Kidney epithelial cell (primary cell): ENCODE data around the gene XRRA1. TPM values are rescaled to one million over a fixed set of nuclear protein-coding genes. Genes with fewer than 3 reads are reported as not detected.
"Not testable (repeated sequence)": the region's sequence is repeated elsewhere in the genome, so short reads cannot be mapped to it uniquely, and the experiment has no call there.

Experiments used
- DNase-seq: peaks from one replicate; pipeline ENCODE4 v3.0.0-alpha.2; 2010; ENCODE audit warnings: low read depth
- H3K27me3 ChIP-seq: 2 replicates; pipeline ENCODE4 v1.6.0; 2011; ENCODE audit warnings: low read length; ENCODE audit not compliant: control insufficient read depth, insufficient read depth
- H3K36me3 ChIP-seq: 2 replicates; pipeline ENCODE4 v1.5.1; 2011; ENCODE audit warnings: low read length; ENCODE audit not compliant: control insufficient read depth, insufficient read depth
- H3K4me3 ChIP-seq: 2 replicates; pipeline ENCODE4 v1.5.1; 2011; ENCODE audit warnings: low read depth, mild to moderate bottlenecking, control low read depth, low read length
- CTCF ChIP-seq: IDR thresholded peaks from 2 replicates; pipeline ENCODE4 v1.5.1; 2011; ENCODE audit warnings: mild to moderate bottlenecking, moderate library complexity, low read length, control low read depth, inconsistent platforms; ENCODE audit not compliant: insufficient read depth, poor library complexity, severe bottlenecking
- total RNA-seq: library from RNA; depleted of rRNA; stranded (reverse); fragments of >200 nt; gene quantifications from 2 replicates; pipeline ENCODE4 v1.2.3, GENCODE V29; 2015

XRRA1 gene
- total RNA-seq, 1 donor from 2014 or later = 3.2 TPM

- Histone ChIP-seq H3K36me3 (no peaks in the 10 kb centered on the region), H3K27me3 (no peaks in the 10 kb centered on the region), H3K4me3 (no peak overlapping the region)
- DNase-seq = no peak
- no peak for TF ChIP-seq CTCF
These were observed 22.0 kb upstream of the XRRA1 start for GRCh38 chr11:74970852-74971395.

- TF ChIP-seq CTCF = no peak
- Histone ChIP-seq H3K27me3 (no peaks in the 10 kb centered on the region), H3K4me3 (no peak overlapping the region), H3K36me3 (no peaks in the 10 kb centered on the region)
- no peak for DNase-seq
These were observed 17.8 kb upstream of the XRRA1 start for GRCh38 chr11:74966651-74967050.

- H3K36me3 ChIP-seq, H3K4me3 ChIP-seq, DNase-seq, H3K27me3 ChIP-seq: not testable (repeated sequence)
These were observed 11.2 kb upstream of the XRRA1 start for GRCh38 chr11:74960128-74960527.

GRCh38 chr11:74957937-74958629, 9.2 kb upstream of the XRRA1 start:
- TF ChIP-seq CTCF = no peak
- peaks cover 1% of the 10 kb centered on the region for H3K36me3 ChIP-seq
- DNase-seq = no peak
- no peaks in the 10 kb centered on the region for H3K27me3 ChIP-seq
- H3K4me3 ChIP-seq = no peak overlapping the region

GRCh38 chr11:74956397-74957015, 7.6 kb upstream of the XRRA1 start:
- Histone ChIP-seq H3K27me3 (no peaks in the 10 kb centered on the region), H3K36me3 (peaks cover 1% of the 10 kb centered on the region), H3K4me3 (no peak overlapping the region)
- TF ChIP-seq CTCF = no peak
- DNase-seq = no peak

GRCh38 chr11:74954199-74954598, 5.3 kb upstream of the XRRA1 start:
- no peak for DNase-seq
- no peak for TF ChIP-seq CTCF
- Histone ChIP-seq H3K4me3 (no peak overlapping the region), H3K36me3 (peaks cover 1% of the 10 kb centered on the region), H3K27me3 (no peaks in the 10 kb centered on the region)
